BLaER1 (cell line): ENCODE measurements around the gene NPIPB6.

Experiments
- H3K27ac ChIP-seq: shearing (Covaris generic); formaldehyde crosslinking; 2 replicates; pipeline ENCODE4 v1.8.1; 2022
- H3K27me3 ChIP-seq: shearing (Covaris generic); formaldehyde crosslinking; 2 replicates; pipeline ENCODE4 v1.8.1; 2022
- H3K36me3 ChIP-seq: shearing (Covaris generic); formaldehyde crosslinking; 2 replicates; pipeline ENCODE4 v1.8.1; 2022
- H3K4me1 ChIP-seq: shearing (Covaris generic); formaldehyde crosslinking; 2 replicates; pipeline ENCODE4 v1.8.1; 2022
- H3K4me2 ChIP-seq: shearing (Covaris generic); formaldehyde crosslinking; 2 replicates; pipeline ENCODE4 v1.8.1; 2022
- H3K4me3 ChIP-seq: shearing (Covaris generic); formaldehyde crosslinking; 2 replicates; pipeline ENCODE4 v1.8.1; 2022
- H3K9ac ChIP-seq: shearing (Covaris generic); formaldehyde crosslinking; 2 replicates; pipeline ENCODE4 v1.8.1; 2022
- H3K9me3 ChIP-seq: shearing (Covaris generic); formaldehyde crosslinking; 2 replicates; pipeline ENCODE4 v1.8.1; 2022
- H4K20me1 ChIP-seq: shearing (Covaris generic); formaldehyde crosslinking; 2 replicates; pipeline ENCODE4 v1.8.1; 2022
- Cebpa-rat ChIP-seq: shearing (Covaris generic); IDR thresholded peaks from 2 replicates; pipeline ENCODE4 v1.8.1; 2022

The NPIPB6 gene

GRCh38 chr16:28319476-28320022 lies 43.8 kb downstream of the NPIPB6 start:
- H3K4me1 ChIP-seq, result peaks cover 20% of the 10 kb centered on the region
- H3K27me3 ChIP-seq, result no peaks in the 10 kb centered on the region
- no peak overlapping the region for H3K27ac ChIP-seq
- no peak for TF ChIP-seq Cebpa-rat
- H3K9me3 ChIP-seq, result no peaks in the 10 kb centered on the region
- no peak overlapping the region for H3K4me2 ChIP-seq
- H4K20me1 ChIP-seq, result peaks cover 38% of the 10 kb centered on the region
- no peak overlapping the region for H3K4me3 ChIP-seq
- peaks cover 66% of the 10 kb centered on the region for H3K36me3 ChIP-seq
- H3K9ac ChIP-seq, result no peak overlapping the region

- Histone ChIP-seq H3K9me3 (no peaks in the 10 kb centered on the region), H3K9ac (no peak overlapping the region), H3K4me2 (no peak overlapping the region), H3K27me3 (no peaks in the 10 kb centered on the region), H3K4me1 (peaks cover 25% of the 10 kb centered on the region), H4K20me1 (peaks cover 38% of the 10 kb centered on the region), H3K27ac (no peak overlapping the region), H3K36me3 (peaks cover 67% of the 10 kb centered on the region), H3K4me3 (no peak overlapping the region)
- no peak for TF ChIP-seq Cebpa-rat
These were observed 45.1 kb downstream of the NPIPB6 start for GRCh38 chr16:28318042-28318744.

DNA sequence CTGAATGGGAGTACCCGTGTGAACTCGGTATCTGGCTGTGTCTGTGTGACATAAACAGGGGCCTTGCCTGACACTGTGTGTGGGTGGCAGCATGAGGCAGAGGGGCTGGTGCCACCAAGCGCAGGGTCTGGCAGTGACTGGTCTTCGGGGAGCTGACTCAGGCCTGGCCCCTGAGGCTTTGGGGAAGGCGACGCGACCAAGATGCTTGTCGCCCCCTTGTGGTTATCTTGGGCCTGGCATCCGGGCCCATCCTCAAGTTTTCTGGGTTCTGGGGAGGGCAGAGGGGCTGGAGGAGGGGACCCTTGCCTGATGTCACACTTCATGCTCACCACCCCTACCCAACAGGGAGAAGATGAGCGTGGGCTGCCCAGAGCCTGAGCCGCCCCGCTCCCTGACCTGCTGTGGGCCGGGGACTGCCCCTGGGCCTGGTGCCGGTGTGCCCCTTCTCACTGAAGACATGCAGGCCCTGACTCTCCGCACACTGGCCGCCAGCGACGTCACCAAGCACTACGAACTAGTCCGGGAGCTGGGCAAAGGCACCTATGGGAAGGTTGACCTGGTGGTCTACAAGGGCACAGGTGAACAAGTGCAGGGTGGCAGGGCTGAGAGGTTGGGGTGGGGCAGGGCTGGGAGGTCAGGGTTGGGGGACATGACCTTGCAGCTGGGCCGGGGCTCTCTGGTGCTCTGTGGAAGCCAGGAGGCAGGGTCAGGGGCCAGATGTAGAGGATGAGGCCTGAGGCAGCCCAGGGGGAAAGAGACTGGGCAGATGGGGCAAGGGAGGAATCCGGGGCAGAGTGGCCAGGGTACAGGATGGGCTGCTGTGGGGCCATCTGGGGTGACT lies 46.0 kb downstream of the NPIPB6 start:
- Histone ChIP-seq H3K9ac (no peak overlapping the region), H3K4me2 (no peak overlapping the region), H3K9me3 (no peaks in the 10 kb centered on the region), H3K36me3 (peaks cover 58% of the 10 kb centered on the region), H3K4me3 (no peak overlapping the region), H3K27me3 (no peaks in the 10 kb centered on the region), H3K27ac (no peak overlapping the region), H3K4me1 (peaks cover 35% of the 10 kb centered on the region), H4K20me1 (peaks cover 38% of the 10 kb centered on the region)
- TF ChIP-seq Cebpa-rat, result no peak

DNA sequence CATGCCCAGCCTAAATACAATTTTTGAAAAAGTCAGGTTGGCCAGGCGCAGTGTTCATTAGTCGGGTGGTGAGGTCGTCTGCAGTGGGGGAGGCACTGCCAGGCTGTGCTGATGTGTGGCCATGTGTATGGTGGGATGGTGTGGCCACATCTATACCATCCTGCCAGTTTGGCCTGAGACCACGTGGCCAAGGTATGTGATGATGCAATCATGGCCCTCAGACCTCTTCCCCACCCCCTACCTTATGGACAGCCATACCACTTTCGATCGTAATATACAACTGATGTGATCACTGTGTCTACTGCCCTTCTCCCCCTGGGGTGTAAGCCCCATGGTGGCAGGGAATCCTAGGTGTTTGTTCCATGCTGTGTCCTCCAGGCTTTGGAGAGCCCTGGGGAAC lies 47.3 kb downstream of the NPIPB6 start:
- no peak overlapping the region for H3K27ac ChIP-seq
- 0 out of 2 replicates have a peak, but pooled peaks have one; percentile 26 for TF ChIP-seq Cebpa-rat
- no peaks in the 10 kb centered on the region for H3K27me3 ChIP-seq
- peaks cover 50% of the 10 kb centered on the region for H4K20me1 ChIP-seq
- no peaks in the 10 kb centered on the region for H3K9me3 ChIP-seq
- H3K4me2 ChIP-seq, result no peak overlapping the region
- no peak overlapping the region for H3K4me3 ChIP-seq
- H3K9ac ChIP-seq, result no peak overlapping the region
- peaks cover 46% of the 10 kb centered on the region for H3K36me3 ChIP-seq
- peaks cover 47% of the 10 kb centered on the region for H3K4me1 ChIP-seq

- no peak for TF ChIP-seq Cebpa-rat
- Histone ChIP-seq H3K9me3 (no peaks in the 10 kb centered on the region), H4K20me1 (peaks cover 58% of the 10 kb centered on the region), H3K4me1 (peaks cover 71% of the 10 kb centered on the region), H3K36me3 (peaks cover 29% of the 10 kb centered on the region), H3K27ac (no peak overlapping the region), H3K4me3 (no peak overlapping the region), H3K27me3 (no peaks in the 10 kb centered on the region), H3K4me2 (0 out of 2 replicates have a peak overlapping the region, but pooled peaks have one; percentile 86), H3K9ac (no peak overlapping the region)
These were observed 49.7 kb downstream of the NPIPB6 start for GRCh38 chr16:28313587-28313986.

- peak overlapping the region; percentile 86 for H3K4me2 ChIP-seq
- peaks cover 50% of the 10 kb centered on the region for H4K20me1 ChIP-seq
- H3K4me1 ChIP-seq, result peaks cover 73% of the 10 kb centered on the region
- H3K27ac ChIP-seq, result peak overlapping the region; percentile 80
- no peak for TF ChIP-seq Cebpa-rat
- H3K9me3 ChIP-seq, result no peaks in the 10 kb centered on the region
- H3K9ac ChIP-seq, result peak overlapping the region; percentile 60; the same call in 1 of the 2 replicates
- peaks cover 29% of the 10 kb centered on the region for H3K36me3 ChIP-seq
- H3K4me3 ChIP-seq, result no peak overlapping the region
- no peaks in the 10 kb centered on the region for H3K27me3 ChIP-seq
These were observed 51.0 kb downstream of the NPIPB6 start for GRCh38 chr16:28312327-28312726.

- H3K27ac ChIP-seq, result peak overlapping the region; percentile 80
- no peaks in the 10 kb centered on the region for H3K9me3 ChIP-seq
- H3K4me2 ChIP-seq, result peak overlapping the region; percentile 86
- H3K9ac ChIP-seq, result peak overlapping the region; percentile 60; the same call in 1 of the 2 replicates
- no peaks in the 10 kb centered on the region for H3K27me3 ChIP-seq
- H3K36me3 ChIP-seq, result peaks cover 32% of the 10 kb centered on the region
- peaks cover 50% of the 10 kb centered on the region for H4K20me1 ChIP-seq
- H3K4me3 ChIP-seq, result no peak overlapping the region
- TF ChIP-seq Cebpa-rat, result no peak
- peaks cover 71% of the 10 kb centered on the region for H3K4me1 ChIP-seq
These were observed 51.4 kb downstream of the NPIPB6 start for GRCh38 chr16:28311913-28312312.

DNA sequence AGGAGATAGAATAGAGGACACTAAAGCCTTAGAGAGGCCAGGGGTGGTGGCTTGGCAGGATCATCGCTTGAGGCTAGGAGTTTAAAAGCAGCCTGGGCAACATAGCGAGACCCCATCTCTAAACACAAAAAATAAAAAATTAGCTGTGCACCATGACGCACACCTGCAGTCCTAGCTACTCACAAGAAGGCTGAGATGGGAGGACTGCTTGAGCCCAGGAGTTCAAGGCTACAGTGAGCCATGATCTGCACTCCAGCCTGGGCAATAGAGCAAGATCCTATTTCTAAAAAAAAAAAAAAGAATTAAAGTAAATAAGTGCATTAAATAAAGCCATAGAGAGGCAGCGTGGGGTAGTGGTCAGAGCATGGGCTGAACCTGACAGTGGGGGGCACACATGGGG lies 51.9 kb downstream of the NPIPB6 start:
- H3K4me1 ChIP-seq, result peaks cover 66% of the 10 kb centered on the region
- H4K20me1 ChIP-seq, result peaks cover 49% of the 10 kb centered on the region
- H3K4me2 ChIP-seq, result peak overlapping the region; percentile 86
- no peak for TF ChIP-seq Cebpa-rat
- H3K9ac ChIP-seq, result peak overlapping the region; percentile 60; the same call in 1 of the 2 replicates
- no peaks in the 10 kb centered on the region for H3K9me3 ChIP-seq
- no peaks in the 10 kb centered on the region for H3K27me3 ChIP-seq
- no peak overlapping the region for H3K4me3 ChIP-seq
- H3K36me3 ChIP-seq, result peaks cover 36% of the 10 kb centered on the region
- H3K27ac ChIP-seq, result peak overlapping the region; percentile 80

DNA sequence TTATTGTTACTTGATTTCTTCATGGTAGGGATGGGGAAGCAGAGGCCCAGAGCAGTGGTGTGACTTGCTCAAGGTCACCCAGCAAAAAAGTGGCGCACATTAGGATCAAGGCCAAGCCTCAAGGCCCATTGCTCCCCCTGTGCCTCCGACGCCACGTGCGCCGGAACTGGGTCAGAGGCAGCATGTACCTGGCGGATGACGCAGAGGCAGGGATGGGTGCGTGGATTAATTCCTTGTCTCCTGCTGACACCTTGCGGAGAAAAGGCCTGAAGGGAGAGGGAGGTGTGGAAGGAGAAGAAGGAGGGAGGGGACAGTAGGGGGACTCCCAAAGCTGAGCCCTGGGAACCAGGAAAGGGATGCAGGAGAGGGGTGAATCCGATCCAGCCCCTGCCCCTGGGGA lies 52.5 kb downstream of the NPIPB6 start:
- H3K9ac ChIP-seq, result peak overlapping the region; percentile 25
- peaks cover 49% of the 10 kb centered on the region for H4K20me1 ChIP-seq
- no peak overlapping the region for H3K4me3 ChIP-seq
- H3K27me3 ChIP-seq, result no peaks in the 10 kb centered on the region
- peaks cover 60% of the 10 kb centered on the region for H3K4me1 ChIP-seq
- peaks cover 43% of the 10 kb centered on the region for H3K36me3 ChIP-seq
- no peaks in the 10 kb centered on the region for H3K9me3 ChIP-seq
- H3K4me2 ChIP-seq, result peak overlapping the region; percentile 86
- no peak for TF ChIP-seq Cebpa-rat
- peak overlapping the region; percentile 80 for H3K27ac ChIP-seq
